Neutrophil (primary cell): Measurements from ENCODE around the gene IL19.

Source experiments
- H3K27ac ChIP-seq: fragments of 200-600 bp; sonication (generic); 2 replicates; pipeline ENCODE4 v1.5.1; 2016; ENCODE audit warnings: mild to moderate bottlenecking, moderate library complexity
- H3K27me3 ChIP-seq: fragments of 200-600 bp; sonication (generic); 2 replicates; pipeline ENCODE4 v1.6.0; 2016; ENCODE audit warnings: mild to moderate bottlenecking
- H3K36me3 ChIP-seq: fragments of 200-600 bp; sonication (generic); 2 replicates; pipeline ENCODE4 v1.5.1; 2017
- H3K4me1 ChIP-seq, 2 experiments: fragments of 200-600 bp in 1 of 2; sonication (generic) in 1 of 2; 1 replicate in 1 of 2; 2 replicates in 1 of 2; pipeline versions ENCODE4 v1.5.1 to v1.6.1; 2013 to 2016; ENCODE audit warnings: low read depth in 1 of 2, low read length in 1 of 2, mild to moderate bottlenecking in 1 of 2, moderate library complexity in 1 of 2; ENCODE audit not compliant: control insufficient read depth in 1 of 2, insufficient read depth in 1 of 2
- H3K4me3 ChIP-seq, 2 experiments: fragments of 200-600 bp in 1 of 2; sonication (generic) in 1 of 2; 1 replicate in 1 of 2; 2 replicates in 1 of 2; pipeline ENCODE4 v1.5.1; 2013 to 2016; ENCODE audit warnings: low read depth in 1 of 2, low read length in 1 of 2, mild to moderate bottlenecking in 1 of 2, moderate library complexity in 1 of 2
- H3K9me3 ChIP-seq: fragments of 200-600 bp; sonication (generic); 2 replicates; pipeline ENCODE4 v1.5.1; 2016
- CTCF ChIP-seq: fragments of 200-600 bp; sonication (generic); IDR thresholded peaks from 2 replicates; pipeline ENCODE4 v1.5.1; 2016; ENCODE audit warnings: antibody characterized with exemption

IL19 gene

GRCh38 chr1:206725109-206725963 is 45.2 kb upstream of the IL19 start:
- Histone ChIP-seq H3K4me1 (peaks cover 68 to 83% of the 10 kb centered on the region in 2 experiments), H3K36me3 (peaks cover 22% of the 10 kb centered on the region), H3K9me3 (no peaks in the 10 kb centered on the region), H3K27me3 (no peaks in the 10 kb centered on the region), H3K27ac (peak overlapping the region; percentile 58), H3K4me3 (no peak overlapping the region)
- TF ChIP-seq CTCF, result peak; percentile 50

GRCh38 chr1:206727981-206728696 is 42.4 kb upstream of the IL19 start:
- TF ChIP-seq CTCF, result no peak
- Histone ChIP-seq H3K36me3 (peaks cover 45% of the 10 kb centered on the region), H3K4me3 (no peak overlapping the region), H3K9me3 (no peaks in the 10 kb centered on the region), H3K4me1 (peaks cover 59 to 60% of the 10 kb centered on the region in 2 experiments), H3K27ac (peak overlapping the region; percentile 60), H3K27me3 (no peaks in the 10 kb centered on the region)

GRCh38 chr1:206728697-206728987 is 41.9 kb upstream of the IL19 start:
- H3K9me3 ChIP-seq, result no peaks in the 10 kb centered on the region
- H3K36me3 ChIP-seq, result peaks cover 49% of the 10 kb centered on the region
- H3K27ac ChIP-seq, result peak overlapping the region; percentile 60
- no peaks in the 10 kb centered on the region for H3K27me3 ChIP-seq
- H3K4me3 ChIP-seq, result no peak overlapping the region
- H3K4me1 ChIP-seq, result peaks cover 54 to 55% of the 10 kb centered on the region in 2 experiments
- no peak for TF ChIP-seq CTCF

- H3K4me1 ChIP-seq, result peaks cover 50 to 51% of the 10 kb centered on the region in 2 experiments
- H3K4me3 ChIP-seq, result no peak overlapping the region
- peaks cover 53% of the 10 kb centered on the region for H3K36me3 ChIP-seq
- H3K27me3 ChIP-seq, result no peaks in the 10 kb centered on the region
- TF ChIP-seq CTCF, result no peak
- H3K27ac ChIP-seq, result peak overlapping the region; percentile 60
- no peaks in the 10 kb centered on the region for H3K9me3 ChIP-seq
These were observed 41.5 kb upstream of the IL19 start for GRCh38 chr1:206729050-206729449.

- H3K4me3 ChIP-seq, result no peak overlapping the region
- H3K27me3 ChIP-seq, result no peaks in the 10 kb centered on the region
- H3K9me3 ChIP-seq, result no peaks in the 10 kb centered on the region
- H3K36me3 ChIP-seq, result peaks cover 58% of the 10 kb centered on the region
- H3K4me1 ChIP-seq, result peaks cover 46% of the 10 kb centered on the region in 2 experiments
- no peak for TF ChIP-seq CTCF
- H3K27ac ChIP-seq, result no peak overlapping the region
These were observed 41.1 kb upstream of the IL19 start for GRCh38 chr1:206729507-206729906.
